Esophagus muscularis mucosa (tissue), 4 donors: ENCODE results near the gene ATP4A. TPM values are rescaled to one million over a fixed set of nuclear protein-coding genes. Genes with fewer than 3 reads are reported as not detected.

ENCODE experiments used
- DNase-seq: peaks from one replicate; pipeline ENCODE4 v3.0.0-alpha.2; 2017; ENCODE audit errors: extremely low spot score
- H3K27ac ChIP-seq, 4 donors: fragments of 200-600 bp; sonication (generic); replicated peaks in 1 of 4; 1 replicate in 3 of 4; 2 replicates in 1 of 4; pipeline ENCODE4 v1.5.1; 2016 to 2019; ENCODE audit warnings: mild to moderate bottlenecking in 1 of 4
- H3K27me3 ChIP-seq, 4 donors: fragments of 200-600 bp; sonication (generic); one replicate each; pipeline versions ENCODE4 v1.5.1 to v1.6.0; 2016 to 2019
- H3K36me3 ChIP-seq, 4 donors: fragments of 200-600 bp; sonication (generic); one replicate each; pipeline ENCODE4 v1.5.1; 2016 to 2019
- H3K4me1 ChIP-seq, 4 donors: fragments of 200-600 bp; sonication (generic); one replicate each; pipeline ENCODE4 v1.5.1; 2016 to 2019
- H3K4me3 ChIP-seq, 4 donors: fragments of 200-600 bp; sonication (generic); 1 replicate in 2 of 4; 2 replicates in 2 of 4; pipeline ENCODE4 v1.5.1; 2016 to 2019; ENCODE audit warnings: mild to moderate bottlenecking in 4 of 4, moderate library complexity in 1 of 4
- H3K9me3 ChIP-seq, 4 donors: fragments of 200-600 bp; sonication (generic); 1 replicate in 3 of 4; 2 replicates in 1 of 4; pipeline ENCODE4 v1.5.1; 2016 to 2019
- EP300 ChIP-seq: sonication (generic); formaldehyde crosslinking; IDR thresholded peaks from one replicate; pipeline ENCODE4 v1.6.1; 2017; ENCODE audit warnings: antibody characterized with exemption
- POLR2A ChIP-seq: fragments of 450-650 bp; IDR thresholded peaks from one replicate; pipeline ENCODE4 v1.6.1; 2017; ENCODE audit warnings: antibody characterized with exemption, moderate library complexity, mild to moderate bottlenecking, low read depth
- POLR2AphosphoS5 ChIP-seq, 2 donors: sonication (generic); formaldehyde crosslinking; IDR thresholded peaks; one replicate each; pipeline ENCODE4 v1.6.1; 2017; ENCODE audit warnings: antibody characterized with exemption in 2 of 2
- WGBS: methylation state at CpG from one replicate; pipeline ENCODE4 v1.1.5; 2018; 5-methylcytosine and 5-hydroxymethylcytosine counted together
- intact Hi-C: fragments of 100-400 bp; cut with DNase I; formaldehyde crosslinking; loops from one replicate; pipeline ENCODE4 v1.15.1; 2023
- total RNA-seq, 4 donors: library from RNA; depleted of rRNA; stranded (reverse); fragments of >200 nt; gene quantifications; one replicate each; pipeline versions ENCODE4 v1.1.0 to v1.2.1, GENCODE V29; 2016
- TF ChIP-seq, protein P1 (sequence below), 3 experiments: fragments of 200-600 bp in 2 of 3; fragments of 450-650 bp in 1 of 3; sonication (generic) in 2 of 3; IDR thresholded peaks; one replicate each; pipeline ENCODE4 v1.5.1; 2017 to 2019; ENCODE audit warnings: antibody characterized with exemption in 3 of 3, mild to moderate bottlenecking in 2 of 3, moderate library complexity in 1 of 3

The ATP4A gene
- total RNA-seq, 4 donors from 2014 or later, result not detected

DNA sequence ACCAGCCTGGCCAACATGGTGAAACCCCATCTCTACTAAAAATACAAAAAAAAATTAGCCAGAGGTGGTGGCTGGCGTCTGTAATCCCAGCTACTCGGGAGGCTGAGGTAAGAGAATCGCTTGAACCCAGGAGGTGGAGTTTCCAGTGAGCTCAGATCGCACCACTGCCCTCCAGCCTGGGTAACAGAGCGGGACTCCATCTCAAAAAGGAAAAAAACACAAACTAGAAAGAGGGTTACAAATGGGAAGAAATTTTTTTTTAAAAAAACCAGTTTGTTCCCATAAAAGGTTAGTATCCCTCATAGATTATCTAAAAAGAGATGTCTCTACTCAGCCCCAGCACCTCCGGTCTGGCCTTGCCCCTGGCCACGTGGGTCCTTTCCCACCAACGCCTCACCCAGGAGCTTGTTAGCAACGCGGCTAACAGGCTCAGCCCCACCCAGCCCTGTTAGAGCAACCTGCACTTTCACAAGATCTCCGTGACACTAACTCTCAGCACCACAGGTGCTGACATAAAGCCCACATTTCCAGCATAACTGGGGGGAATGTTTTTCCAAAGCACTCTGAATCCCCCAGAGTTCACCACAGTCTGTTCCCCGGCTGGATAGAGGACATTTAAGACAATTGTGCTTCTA is 54.3 kb downstream of the ATP4A start:
- WGBS, result 27% methylated on average over 12 of the region's 12 CpGs
- peaks cover 0 to 84% (median 12%) of the 10 kb centered on the region in 4 donors for H3K27me3 ChIP-seq
- no peaks in the 10 kb centered on the region for H3K9me3 ChIP-seq
- H3K4me1 ChIP-seq, result peaks cover 0 to 19% (median 14%) of the 10 kb centered on the region in 4 donors
- intact Hi-C loops, result no loop called here
- no peak overlapping the region for H3K27ac ChIP-seq
- peak overlapping the region; percentile 40 to 56 (median 44) for H3K4me3 ChIP-seq
- DNase-seq, result no peak
- TF ChIP-seq, protein P1, sequence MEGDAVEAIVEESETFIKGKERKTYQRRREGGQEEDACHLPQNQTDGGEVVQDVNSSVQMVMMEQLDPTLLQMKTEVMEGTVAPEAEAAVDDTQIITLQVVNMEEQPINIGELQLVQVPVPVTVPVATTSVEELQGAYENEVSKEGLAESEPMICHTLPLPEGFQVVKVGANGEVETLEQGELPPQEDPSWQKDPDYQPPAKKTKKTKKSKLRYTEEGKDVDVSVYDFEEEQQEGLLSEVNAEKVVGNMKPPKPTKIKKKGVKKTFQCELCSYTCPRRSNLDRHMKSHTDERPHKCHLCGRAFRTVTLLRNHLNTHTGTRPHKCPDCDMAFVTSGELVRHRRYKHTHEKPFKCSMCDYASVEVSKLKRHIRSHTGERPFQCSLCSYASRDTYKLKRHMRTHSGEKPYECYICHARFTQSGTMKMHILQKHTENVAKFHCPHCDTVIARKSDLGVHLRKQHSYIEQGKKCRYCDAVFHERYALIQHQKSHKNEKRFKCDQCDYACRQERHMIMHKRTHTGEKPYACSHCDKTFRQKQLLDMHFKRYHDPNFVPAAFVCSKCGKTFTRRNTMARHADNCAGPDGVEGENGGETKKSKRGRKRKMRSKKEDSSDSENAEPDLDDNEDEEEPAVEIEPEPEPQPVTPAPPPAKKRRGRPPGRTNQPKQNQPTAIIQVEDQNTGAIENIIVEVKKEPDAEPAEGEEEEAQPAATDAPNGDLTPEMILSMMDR (IDR thresholded peaks at IDR 0.05), result no peak
- TF ChIP-seq POLR2AphosphoS5 (IDR thresholded peaks at IDR 0.05) (no peak), EP300 (no peak), POLR2A (no peak)
- no peaks in the 10 kb centered on the region for H3K36me3 ChIP-seq

DNA sequence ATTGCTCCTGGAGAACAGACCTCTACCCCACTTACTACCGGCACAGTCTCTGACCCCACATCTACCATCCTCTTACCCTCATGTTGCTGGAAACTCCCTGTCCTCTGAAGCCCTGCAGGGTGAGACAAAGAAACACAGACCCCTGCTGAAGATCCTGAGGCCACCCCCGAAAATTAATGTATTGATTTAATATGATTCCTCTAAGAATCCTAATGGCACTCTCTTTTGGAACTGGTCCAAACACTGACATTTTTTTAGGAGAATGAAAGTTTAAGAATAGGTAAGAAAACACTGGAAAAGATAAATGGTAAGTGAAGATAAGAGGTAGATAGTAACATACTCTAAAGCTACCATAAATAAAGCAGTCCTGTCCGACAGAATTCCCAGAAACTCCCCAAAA is 55.3 kb downstream of the ATP4A start:
- Histone ChIP-seq H3K4me3 (no peak overlapping the region), H3K4me1 (peaks cover 0 to 18% (median 14%) of the 10 kb centered on the region in 4 donors), H3K36me3 (no peaks in the 10 kb centered on the region), H3K9me3 (no peaks in the 10 kb centered on the region), H3K27ac (no peak overlapping the region), H3K27me3 (peaks cover 0 to 79% (median 12%) of the 10 kb centered on the region in 4 donors)
- TF ChIP-seq, protein P1 (IDR thresholded peaks at IDR 0.05), result no peak
- TF ChIP-seq EP300 (no peak), POLR2AphosphoS5 (IDR thresholded peaks at IDR 0.05) (no peak), POLR2A (no peak)
- WGBS, result 94% methylated on average over 3 of the region's 3 CpGs
- intact Hi-C loops, result no loop called here
- DNase-seq, result no peak

- H3K4me3 ChIP-seq, result no peak overlapping the region
- TF ChIP-seq POLR2A, result no peak
- TF ChIP-seq, protein P1 (IDR thresholded peaks at IDR 0.05), result no peak
- TF ChIP-seq POLR2AphosphoS5 (IDR thresholded peaks at IDR 0.05), result no peak
- TF ChIP-seq EP300, result no peak
- H3K36me3 ChIP-seq, result no peaks in the 10 kb centered on the region
- 77% methylated on average over 11 of the region's 11 CpGs for WGBS
- peaks cover 0 to 77% (median 12%) of the 10 kb centered on the region in 4 donors for H3K27me3 ChIP-seq
- no peak overlapping the region for H3K27ac ChIP-seq
- intact Hi-C loops, result no loop called here
- no peaks in the 10 kb centered on the region for H3K9me3 ChIP-seq
- peaks cover 0 to 18% (median 14%) of the 10 kb centered on the region in 4 donors for H3K4me1 ChIP-seq
- no peak for DNase-seq
Observed at GRCh38 chr19:35507561-35507960, 55.9 kb downstream of the ATP4A start.

- intact Hi-C loops, result no loop called here
- no peaks in the 10 kb centered on the region for H3K9me3 ChIP-seq
- 73% methylated on average over 7 of the region's 7 CpGs for WGBS
Observed at GRCh38 chr19:35506011-35506410, 57.4 kb downstream of the ATP4A start.

More at GRCh38 chr19:35506011-35506410, 57.4 kb downstream of the ATP4A start:
- TF ChIP-seq POLR2AphosphoS5 (IDR thresholded peaks at IDR 0.05), result no peak
- TF ChIP-seq EP300, result no peak
- no peak for TF ChIP-seq POLR2A
- TF ChIP-seq, protein P1 (IDR thresholded peaks at IDR 0.05), result no peak
- H3K4me1 ChIP-seq, result peaks cover 0 to 18% (median 14%) of the 10 kb centered on the region in 4 donors
- H3K36me3 ChIP-seq, result no peaks in the 10 kb centered on the region
- peaks cover 0 to 74% (median 9%) of the 10 kb centered on the region in 4 donors for H3K27me3 ChIP-seq
- no peak overlapping the region for H3K4me3 ChIP-seq
- no peak overlapping the region for H3K27ac ChIP-seq
- DNase-seq, result no peak
